ENCODE measurements around the gene BOC. TPM values are rescaled to one million over a fixed set of nuclear protein-coding genes. Genes with fewer than 3 reads are reported as not detected.

Gene BOC
- total RNA-seq, 1 donor, result 16.9 TPM

DNA sequence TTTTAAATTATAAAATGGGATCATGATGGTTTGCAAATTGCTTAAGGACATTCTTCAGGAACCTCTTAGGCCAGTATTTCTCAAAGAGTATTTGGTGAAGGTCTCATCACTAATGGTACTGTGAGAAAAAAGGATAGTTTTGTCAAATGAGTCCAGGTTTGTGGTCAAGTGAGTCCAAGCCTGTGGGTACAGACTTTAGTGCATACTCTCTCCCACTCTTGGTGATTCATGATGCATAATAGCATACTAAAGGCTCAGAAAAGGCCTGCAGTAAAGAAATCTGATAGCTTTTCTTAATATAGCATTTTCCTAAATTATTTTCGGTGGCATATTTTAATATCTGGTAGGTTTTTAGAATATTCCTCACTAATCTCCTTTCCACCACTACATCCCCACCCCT, 20.0 kb downstream of the BOC start:
- peak; percentile 43 for DNase-seq (ENCODE audit: low read depth)
- no peak overlapping the region for H3K4me3 ChIP-seq (ENCODE audit: low read depth, low read length)
- TF ChIP-seq, protein P1, sequence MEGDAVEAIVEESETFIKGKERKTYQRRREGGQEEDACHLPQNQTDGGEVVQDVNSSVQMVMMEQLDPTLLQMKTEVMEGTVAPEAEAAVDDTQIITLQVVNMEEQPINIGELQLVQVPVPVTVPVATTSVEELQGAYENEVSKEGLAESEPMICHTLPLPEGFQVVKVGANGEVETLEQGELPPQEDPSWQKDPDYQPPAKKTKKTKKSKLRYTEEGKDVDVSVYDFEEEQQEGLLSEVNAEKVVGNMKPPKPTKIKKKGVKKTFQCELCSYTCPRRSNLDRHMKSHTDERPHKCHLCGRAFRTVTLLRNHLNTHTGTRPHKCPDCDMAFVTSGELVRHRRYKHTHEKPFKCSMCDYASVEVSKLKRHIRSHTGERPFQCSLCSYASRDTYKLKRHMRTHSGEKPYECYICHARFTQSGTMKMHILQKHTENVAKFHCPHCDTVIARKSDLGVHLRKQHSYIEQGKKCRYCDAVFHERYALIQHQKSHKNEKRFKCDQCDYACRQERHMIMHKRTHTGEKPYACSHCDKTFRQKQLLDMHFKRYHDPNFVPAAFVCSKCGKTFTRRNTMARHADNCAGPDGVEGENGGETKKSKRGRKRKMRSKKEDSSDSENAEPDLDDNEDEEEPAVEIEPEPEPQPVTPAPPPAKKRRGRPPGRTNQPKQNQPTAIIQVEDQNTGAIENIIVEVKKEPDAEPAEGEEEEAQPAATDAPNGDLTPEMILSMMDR (IDR thresholded peaks at IDR 0.05; ENCODE audit: insufficient read depth, low read length), result no peak

DNA sequence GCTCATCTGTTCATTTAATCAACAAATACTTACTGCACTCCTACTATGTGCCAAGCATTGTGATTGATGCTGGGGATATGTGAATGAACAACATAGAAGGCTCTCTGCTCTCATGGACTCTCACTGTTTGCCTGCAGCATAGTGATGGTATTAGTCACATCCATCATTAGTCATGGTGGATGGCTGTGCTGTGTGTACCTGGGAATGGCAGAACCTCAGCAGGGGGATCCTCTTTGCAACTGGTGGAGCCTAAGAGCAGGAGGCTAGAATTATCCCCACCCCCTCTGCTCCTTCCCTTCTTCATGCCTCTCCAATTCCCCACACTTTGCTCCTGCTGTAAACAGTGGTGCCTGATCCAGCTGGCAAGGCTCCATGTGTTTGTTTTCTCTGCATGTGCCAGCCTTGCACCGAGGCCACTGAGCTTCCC, 20.5 kb downstream of the BOC start:
- peak; percentile 65 for DNase-seq (ENCODE audit: low read depth)
- H3K4me3 ChIP-seq (ENCODE audit: low read depth, low read length), result no peak overlapping the region
- TF ChIP-seq, protein P1 (IDR thresholded peaks at IDR 0.05; ENCODE audit: insufficient read depth, low read length), result no peak

GRCh38 chr3:113232342-113232741, 21.0 kb downstream of the BOC start:
- TF ChIP-seq, protein P1 (IDR thresholded peaks at IDR 0.05; ENCODE audit: insufficient read depth, low read length), result no peak
- DNase-seq (ENCODE audit: low read depth), result no peak
- no peak overlapping the region for H3K4me3 ChIP-seq (ENCODE audit: low read depth, low read length)

DNA sequence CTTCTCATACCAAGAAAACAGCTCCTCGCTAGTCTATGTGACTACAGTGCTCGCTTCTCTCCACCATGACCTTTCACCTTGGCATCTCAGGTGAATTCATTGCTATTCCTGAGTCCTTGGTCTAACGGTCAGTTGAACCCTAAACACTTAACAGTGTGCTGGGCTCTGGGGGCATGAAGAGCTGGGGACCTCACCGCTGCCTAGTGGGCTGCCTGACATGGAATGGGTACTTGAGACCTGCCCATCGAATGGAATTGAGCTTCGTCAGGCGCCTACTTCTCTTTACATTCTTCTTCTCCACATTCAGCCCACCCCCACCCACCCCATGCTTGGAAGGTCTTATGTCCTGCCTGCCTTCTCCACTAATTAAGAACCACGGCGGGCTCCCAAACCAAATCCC, 22.1 kb downstream of the BOC start:
- no peak overlapping the region for H3K4me3 ChIP-seq (ENCODE audit: low read depth, low read length)
- DNase-seq (ENCODE audit: low read depth), result no peak
- TF ChIP-seq, protein P1 (IDR thresholded peaks at IDR 0.05; ENCODE audit: insufficient read depth, low read length), result no peak

DNA sequence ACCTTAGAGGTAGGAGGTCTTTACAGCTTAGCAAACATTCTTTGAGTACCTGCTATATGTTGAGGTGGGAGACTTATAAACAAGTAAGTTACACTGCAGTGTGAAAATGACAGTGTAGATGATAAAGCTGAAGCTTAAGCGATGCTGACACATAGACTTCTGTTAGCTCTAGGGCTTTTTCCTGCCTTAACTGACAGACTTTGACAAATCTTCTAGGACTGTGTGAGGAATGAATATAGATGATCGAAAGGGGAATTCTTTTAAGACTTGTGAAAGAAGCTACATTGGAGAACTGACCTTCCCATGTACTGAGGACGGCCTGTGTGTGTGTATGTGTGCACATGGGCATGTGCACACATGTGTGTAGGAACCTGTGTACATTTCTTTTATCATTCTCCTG, 22.7 kb downstream of the BOC start:
- TF ChIP-seq, protein P1 (IDR thresholded peaks at IDR 0.05; ENCODE audit: insufficient read depth, low read length), result no peak
- H3K4me3 ChIP-seq (ENCODE audit: low read depth, low read length), result no peak overlapping the region
- no peak for DNase-seq (ENCODE audit: low read depth)

DNA sequence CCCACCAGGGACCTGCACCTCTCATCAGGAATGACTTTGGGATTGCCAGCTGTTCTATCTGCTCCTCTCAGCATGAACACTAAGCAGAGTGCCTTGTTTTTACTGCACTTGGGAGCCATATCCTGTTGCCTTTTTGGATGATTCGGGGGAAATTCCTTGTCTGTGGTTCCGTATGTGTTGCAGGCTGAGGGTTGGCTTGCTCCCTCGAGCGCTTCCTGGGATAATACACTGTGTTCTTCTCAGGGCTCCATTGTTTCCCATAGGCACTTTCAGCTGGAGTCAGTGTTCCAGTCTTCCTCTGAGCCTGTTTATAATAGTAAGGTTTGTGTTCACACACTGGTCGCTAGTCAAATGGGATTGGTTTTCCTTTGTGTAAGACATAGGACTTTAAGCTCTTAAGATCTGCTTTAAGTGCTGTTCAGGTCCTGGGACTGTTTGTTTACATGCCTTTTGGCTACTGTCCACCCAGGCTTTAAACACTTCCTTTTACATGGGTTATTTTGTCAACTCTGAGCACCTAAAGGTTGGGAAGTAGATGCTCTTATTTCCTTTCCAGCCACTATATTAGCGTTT, 23.4 kb downstream of the BOC start:
- TF ChIP-seq, protein P1 (IDR thresholded peaks at IDR 0.05; ENCODE audit: insufficient read depth, low read length), result no peak
- DNase-seq (ENCODE audit: low read depth), result no peak
- H3K4me3 ChIP-seq (ENCODE audit: low read depth, low read length), result no peak overlapping the region

GRCh38 chr3:113238503-113238902, 27.1 kb downstream of the BOC start:
- TF ChIP-seq, protein P1 (IDR thresholded peaks at IDR 0.05; ENCODE audit: insufficient read depth, low read length), result no peak
- no peak for DNase-seq (ENCODE audit: low read depth)
- no peak overlapping the region for H3K4me3 ChIP-seq (ENCODE audit: low read depth, low read length)

Measured in fibroblast of the aortic adventitia (primary cell).